ENCODE data around the gene PTPN22.

PTPN22 gene

GRCh38 chr1:113846391-113847035 lies 25.0 kb downstream of the PTPN22 start:
- DNase-seq = no peak

- DNase-seq = no peak
Measured at GRCh38 chr1:113836534-113836933, 35.0 kb downstream of the PTPN22 start.

- peak; percentile 85 for DNase-seq
Measured at GRCh38 chr1:113835686-113836290, 35.7 kb downstream of the PTPN22 start.

- DNase-seq = no peak
Measured at GRCh38 chr1:113834716-113835115, 36.8 kb downstream of the PTPN22 start.

GRCh38 chr1:113830039-113830438 lies 41.5 kb downstream of the PTPN22 start:
- DNase-seq = no peak

- DNase-seq = no peak
Measured at GRCh38 chr1:113821916-113822315, 49.6 kb downstream of the PTPN22 start.

GRCh38 chr1:113818578-113818977 lies 52.9 kb downstream of the PTPN22 start:
- DNase-seq = no peak

GRCh38 chr1:113813218-113813617 lies 58.3 kb downstream of the PTPN22 start:
- DNase-seq = no peak

GRCh38 chr1:113812661-113813135 lies 58.8 kb downstream of the PTPN22 start:
- DNase-seq = no peak

- DNase-seq = peak; percentile 99
Measured at GRCh38 chr1:113811888-113812660, 59.4 kb downstream of the PTPN22 start, which contains the start of gene RSBN1. Gene RSBN1, minus strand, starts transcription at chr1:113812476. Its CDS starts 64 bp downstream, at chr1:113812412.

- no peak for DNase-seq
Measured at GRCh38 chr1:113811156-113811887, 60.2 kb downstream of the PTPN22 start.

- no peak for DNase-seq
Measured at GRCh38 chr1:113809670-113810602, 61.6 kb downstream of the PTPN22 start.

GRCh38 chr1:113808450-113809195 lies 62.9 kb downstream of the PTPN22 start:
- DNase-seq = no peak

- no peak for DNase-seq
Measured at GRCh38 chr1:113805639-113806038, 65.9 kb downstream of the PTPN22 start.

- no peak for DNase-seq
Measured at GRCh38 chr1:113805256-113805531, 66.3 kb downstream of the PTPN22 start.

GRCh38 chr1:113804421-113805255 lies 66.9 kb downstream of the PTPN22 start:
- no peak for DNase-seq

GRCh38 chr1:113802367-113803007 lies 69.0 kb downstream of the PTPN22 start:
- no peak for DNase-seq

- DNase-seq = no peak
Measured at GRCh38 chr1:113800487-113800886, 71.0 kb downstream of the PTPN22 start.

GRCh38 chr1:113797472-113797871 lies 74.0 kb downstream of the PTPN22 start:
- no peak for DNase-seq

Measured in NCI-H1694 (cell line).